IgD-negative memory B cell (primary cell): ENCODE results near the gene RIN3. TPM values are rescaled to one million over a fixed set of nuclear protein-coding genes. Genes with fewer than 3 reads are reported as not detected.
A peak's percentile ranks its signal among the peaks of the same experiment; 100 is the strongest.

ENCODE experiments used
- H3K27ac Mint-ChIP-seq, 3 donors: one replicate each; pipeline ENCODE4 v1.8.0; 2020 to 2022; ENCODE audit warnings: mild to moderate bottlenecking in 3 of 3, mixed read lengths in 3 of 3, moderate library complexity in 1 of 3
- H3K27me3 Mint-ChIP-seq: one replicate; pipeline ENCODE4 v1.8.0; 2021; ENCODE audit warnings: mixed read lengths
- H3K36me3 Mint-ChIP-seq: one replicate; pipeline ENCODE4 v1.8.0; 2020; ENCODE audit warnings: mild to moderate bottlenecking, mixed read lengths
- H3K4me1 Mint-ChIP-seq, 3 donors: one replicate each; pipeline ENCODE4 v1.8.0; 2020 to 2022; ENCODE audit warnings: mixed read lengths in 3 of 3, mild to moderate bottlenecking in 1 of 3
- H3K4me3 Mint-ChIP-seq, 4 donors: one replicate each; pipeline ENCODE4 v1.8.0; 2020 to 2022; ENCODE audit warnings: mild to moderate bottlenecking in 4 of 4, mixed read lengths in 4 of 4, moderate library complexity in 3 of 4
- H3K9me3 Mint-ChIP-seq, 3 donors: one replicate each; pipeline ENCODE4 v1.8.0; 2020 to 2021; ENCODE audit warnings: mixed read lengths in 3 of 3, mild to moderate bottlenecking in 1 of 3
- polyA plus RNA-seq: library from polyadenylated mRNA; unstranded; fragments of 300-500 nt; fragmentation: Illumina TruSeq; gene quantifications from one replicate; pipeline ENCODE4 v1.2.3, GENCODE V29; 2021

Gene RIN3
- polyA plus RNA-seq, 1 donor from 2014 or later, result 29.4 TPM

DNA sequence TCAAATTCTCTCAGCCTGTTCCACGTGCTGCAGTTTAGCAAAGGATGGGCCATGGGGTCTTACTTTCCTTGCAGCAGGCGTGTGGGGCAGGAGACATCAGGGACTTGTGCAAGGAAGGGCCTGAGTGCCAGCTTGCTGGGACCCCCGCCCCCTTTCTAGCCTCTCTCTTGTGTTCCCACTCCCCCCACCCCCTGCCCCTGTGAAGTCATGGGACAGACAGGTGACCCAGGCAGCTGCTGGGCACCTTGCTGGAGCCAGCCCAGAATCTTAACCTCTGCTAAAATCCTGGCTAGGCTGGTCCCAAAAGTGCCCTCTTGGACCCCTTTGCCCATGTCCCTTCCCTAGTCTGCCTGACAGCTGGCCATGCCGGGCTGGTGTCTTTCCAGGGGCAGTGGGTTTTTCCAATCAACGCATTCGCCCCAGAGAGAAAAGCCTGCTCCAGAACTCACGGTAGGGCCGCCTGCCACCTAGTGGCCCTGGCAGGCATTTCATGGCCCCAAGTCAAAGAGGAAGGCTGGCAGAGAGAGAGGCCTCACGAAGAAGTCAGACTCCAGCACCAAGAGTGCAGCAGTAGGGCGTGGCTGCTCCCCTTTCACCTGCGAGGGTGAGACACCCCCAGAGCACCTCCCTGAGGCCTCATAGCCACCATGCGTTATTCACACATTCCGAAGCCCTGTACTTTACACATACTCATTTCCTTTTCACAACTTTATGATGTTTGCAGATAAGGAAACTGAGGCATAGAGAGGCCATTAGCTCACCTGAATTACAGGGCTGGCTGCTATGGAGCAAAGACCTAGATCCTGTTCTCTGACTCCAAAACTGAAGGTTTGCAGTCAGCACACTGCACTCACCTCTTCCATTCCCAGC, 167.4 kb downstream of the RIN3 start:
- H3K27ac Mint-ChIP-seq, result peak overlapping the region; percentile 46 to 84 (median 57)
- H3K4me3 Mint-ChIP-seq, result peak overlapping the region in 2 of 4 donors; percentile 38 to 73
- H3K36me3 Mint-ChIP-seq, result peaks cover 10% of the 10 kb centered on the region
- peaks cover 19 to 24% (median 22%) of the 10 kb centered on the region in 3 donors for H3K4me1 Mint-ChIP-seq
- no peaks in the 10 kb centered on the region for H3K9me3 Mint-ChIP-seq
- H3K27me3 Mint-ChIP-seq, result no peaks in the 10 kb centered on the region

DNA sequence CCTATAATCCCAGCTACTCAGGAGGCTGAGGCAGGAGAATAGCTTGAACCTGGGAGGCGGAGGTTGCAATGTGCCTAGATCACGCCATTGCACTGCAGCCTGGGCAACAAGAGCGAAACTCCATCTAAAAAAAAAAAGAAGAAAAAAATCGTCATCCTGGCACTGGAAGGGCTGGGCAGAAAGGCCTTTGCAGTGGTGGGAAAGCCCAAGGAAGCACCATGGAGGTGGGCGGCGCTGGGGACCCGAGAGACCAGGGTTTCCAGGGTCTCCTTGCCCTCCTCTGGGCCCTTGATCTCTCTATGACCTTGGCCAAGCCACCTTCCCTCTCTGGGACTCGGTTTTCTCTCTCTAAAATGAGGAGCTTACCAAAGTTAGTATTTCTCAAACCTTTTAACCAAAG, 169.5 kb downstream of the RIN3 start:
- Mint-ChIP-seq H3K36me3 (peaks cover 8% of the 10 kb centered on the region), H3K4me3 (no peak overlapping the region), H3K9me3 (no peaks in the 10 kb centered on the region), H3K4me1 (peaks cover 6 to 8% (median 7%) of the 10 kb centered on the region in 3 donors), H3K27me3 (no peaks in the 10 kb centered on the region), H3K27ac (no peak overlapping the region)

DNA sequence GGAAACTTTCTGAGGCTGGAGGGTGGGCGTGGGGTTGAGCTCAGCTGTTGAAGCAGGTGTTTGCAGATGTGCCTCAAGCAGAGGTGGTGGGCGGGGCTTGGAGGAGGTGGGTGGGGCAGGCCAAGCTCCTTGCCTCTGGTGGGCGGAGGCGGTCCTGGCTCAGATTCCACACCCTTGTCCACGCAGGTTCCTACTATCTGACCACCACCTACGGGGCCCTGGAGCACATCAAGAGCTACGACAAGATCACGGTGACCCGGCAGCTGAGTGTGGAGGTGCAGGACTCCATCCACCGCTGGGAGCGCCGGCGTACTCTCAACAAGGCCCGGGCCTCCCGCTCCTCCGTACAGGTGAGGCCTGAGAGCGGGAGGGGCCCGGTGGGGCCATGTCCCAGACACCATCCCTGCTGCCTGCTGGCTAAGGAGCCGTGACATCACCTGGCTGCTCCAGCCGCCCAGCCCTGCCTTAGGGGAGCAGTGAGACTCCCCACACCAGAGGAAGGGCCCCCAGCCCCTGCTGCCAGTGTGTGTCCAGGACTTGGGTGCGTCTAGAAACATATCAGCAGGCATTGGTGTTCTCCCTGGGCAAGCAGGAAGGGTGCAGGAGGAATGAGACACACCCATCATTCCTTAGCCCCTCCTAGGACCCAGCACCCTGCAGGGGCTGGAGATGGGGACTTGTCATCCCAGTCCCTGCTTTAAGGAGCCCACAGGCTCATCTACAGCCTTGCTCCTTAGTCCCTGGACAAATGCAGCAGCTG, 171.4 kb downstream of the RIN3 start:
- H3K27ac Mint-ChIP-seq, result peak overlapping the region in 1 of 3 donors; percentile 81

GRCh38 chr14:92685784-92686355, 172.3 kb downstream of the RIN3 start:
- Mint-ChIP-seq H3K9me3 (no peaks in the 10 kb centered on the region), H3K36me3 (peaks cover 2% of the 10 kb centered on the region), H3K4me3 (no peak overlapping the region), H3K4me1 (peaks cover 6% of the 10 kb centered on the region in 3 donors), H3K27ac (peak overlapping the region in 1 of 3 donors; percentile 81), H3K27me3 (no peaks in the 10 kb centered on the region)

More for the DNA sequence above, 171.4 kb downstream of the RIN3 start:
- H3K27me3 Mint-ChIP-seq, result no peaks in the 10 kb centered on the region
- peaks cover 6 to 7% (median 6%) of the 10 kb centered on the region in 3 donors for H3K4me1 Mint-ChIP-seq
- peaks cover 4% of the 10 kb centered on the region for H3K36me3 Mint-ChIP-seq
- no peaks in the 10 kb centered on the region for H3K9me3 Mint-ChIP-seq
- H3K4me3 Mint-ChIP-seq, result no peak overlapping the region

GRCh38 chr14:92686411-92686899, 172.9 kb downstream of the RIN3 start:
- Mint-ChIP-seq H3K36me3 (peaks cover 2% of the 10 kb centered on the region), H3K27me3 (no peaks in the 10 kb centered on the region), H3K9me3 (no peaks in the 10 kb centered on the region), H3K4me1 (peaks cover 0 to under 1% (median under 1%) of the 10 kb centered on the region in 3 donors), H3K4me3 (no peak overlapping the region), H3K27ac (no peak overlapping the region)

- H3K36me3 Mint-ChIP-seq, result peaks cover 2% of the 10 kb centered on the region
- H3K4me1 Mint-ChIP-seq, result no peaks in the 10 kb centered on the region
- H3K4me3 Mint-ChIP-seq, result no peak overlapping the region
Observed at GRCh38 chr14:92686900-92687427, 173.4 kb downstream of the RIN3 start.

DNA sequence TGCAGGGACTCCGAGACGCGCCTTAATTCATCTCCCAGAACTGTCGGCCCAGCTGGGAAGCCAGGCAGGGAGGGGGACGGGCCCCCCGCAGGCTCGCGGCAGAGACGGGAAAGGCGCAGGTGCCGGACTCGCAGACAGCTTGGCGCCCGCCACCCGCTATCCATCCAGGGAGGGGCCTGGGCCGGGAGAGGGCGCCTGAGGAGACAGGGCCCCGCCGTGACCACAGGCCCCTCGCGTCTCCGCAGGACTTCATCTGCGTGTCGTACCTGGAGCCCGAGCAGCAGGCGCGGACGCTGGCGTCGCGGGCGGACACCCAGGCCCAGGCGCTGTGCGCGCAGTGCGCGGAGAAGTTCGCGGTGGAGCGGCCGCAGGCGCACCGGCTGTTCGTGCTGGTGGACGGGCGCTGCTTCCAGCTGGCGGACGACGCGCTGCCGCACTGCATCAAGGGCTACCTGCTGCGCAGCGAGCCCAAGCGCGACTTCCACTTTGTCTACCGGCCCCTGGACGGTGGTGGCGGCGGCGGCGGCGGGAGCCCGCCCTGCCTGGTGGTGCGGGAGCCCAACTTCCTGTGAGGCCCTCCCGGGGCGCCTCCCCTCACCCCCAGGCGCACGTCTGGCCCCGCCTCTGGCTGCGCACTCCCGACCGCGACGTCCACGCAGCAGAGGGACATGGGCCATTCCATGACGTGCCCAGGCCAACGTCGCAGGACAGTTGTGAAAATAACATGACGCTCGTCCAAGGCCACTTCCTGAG, 174.3 kb downstream of the RIN3 start:
- Mint-ChIP-seq H3K36me3 (peaks cover 2% of the 10 kb centered on the region), H3K27ac (no peak overlapping the region), H3K4me3 (no peak overlapping the region), H3K9me3 (no peaks in the 10 kb centered on the region), H3K4me1 (no peaks in the 10 kb centered on the region), H3K27me3 (no peaks in the 10 kb centered on the region)

More at GRCh38 chr14:92686900-92687427, 173.4 kb downstream of the RIN3 start:
- Mint-ChIP-seq H3K27ac (no peak overlapping the region), H3K27me3 (no peaks in the 10 kb centered on the region), H3K9me3 (no peaks in the 10 kb centered on the region)

GRCh38 chr14:92688434-92689375, 175.1 kb downstream of the RIN3 start:
- Mint-ChIP-seq H3K36me3 (peaks cover 2% of the 10 kb centered on the region), H3K4me3 (no peak overlapping the region), H3K4me1 (no peaks in the 10 kb centered on the region), H3K27ac (no peak overlapping the region), H3K27me3 (no peaks in the 10 kb centered on the region), H3K9me3 (no peaks in the 10 kb centered on the region)

DNA sequence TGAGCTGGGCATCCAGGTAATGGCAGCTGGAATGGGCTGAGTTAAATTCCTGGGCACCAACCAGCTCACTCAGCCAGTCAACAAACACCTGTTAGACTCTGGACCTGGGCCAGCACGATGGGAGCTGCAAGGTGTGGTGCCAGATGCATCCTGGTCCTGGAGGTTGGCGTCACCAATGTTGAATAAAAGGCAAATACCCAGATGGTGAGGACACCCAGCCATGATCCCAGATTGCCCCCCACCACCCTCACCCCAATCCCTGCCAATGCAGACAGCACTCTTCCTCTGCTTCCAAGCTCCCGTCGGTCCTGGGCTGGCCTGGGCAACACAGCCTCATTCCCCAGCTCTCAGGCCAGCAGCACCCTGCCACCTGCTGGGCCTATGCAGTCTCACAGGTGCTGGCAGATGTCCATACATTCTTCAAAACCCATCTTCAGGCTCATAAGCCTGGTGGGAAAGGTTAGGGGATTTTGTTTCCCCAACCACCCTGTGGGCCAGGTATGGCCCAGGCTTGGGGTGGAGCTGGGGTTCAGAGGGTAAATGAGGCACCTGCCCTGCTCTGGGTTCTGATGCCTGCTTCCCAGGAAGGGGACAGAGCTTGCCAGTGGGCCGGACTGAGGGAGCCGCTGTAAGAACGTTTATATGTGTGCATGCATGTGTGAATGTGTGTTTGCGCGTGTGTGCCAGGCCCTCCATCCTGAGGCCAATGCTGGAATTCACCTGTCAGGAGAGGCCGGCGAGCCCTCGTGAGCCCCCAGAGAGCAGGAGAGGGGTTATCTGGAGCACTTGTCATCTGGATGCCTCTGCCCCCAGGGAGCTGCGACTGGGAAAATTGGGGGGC, 176.8 kb downstream of the RIN3 start:
- peaks cover 2% of the 10 kb centered on the region for H3K36me3 Mint-ChIP-seq
- H3K9me3 Mint-ChIP-seq, result no peaks in the 10 kb centered on the region
- H3K4me1 Mint-ChIP-seq, result peaks cover 0 to 5% (median 4%) of the 10 kb centered on the region in 3 donors
- H3K27ac Mint-ChIP-seq, result peak overlapping the region in 1 of 3 donors; percentile 39
- H3K27me3 Mint-ChIP-seq, result no peaks in the 10 kb centered on the region
- H3K4me3 Mint-ChIP-seq, result no peak overlapping the region

DNA sequence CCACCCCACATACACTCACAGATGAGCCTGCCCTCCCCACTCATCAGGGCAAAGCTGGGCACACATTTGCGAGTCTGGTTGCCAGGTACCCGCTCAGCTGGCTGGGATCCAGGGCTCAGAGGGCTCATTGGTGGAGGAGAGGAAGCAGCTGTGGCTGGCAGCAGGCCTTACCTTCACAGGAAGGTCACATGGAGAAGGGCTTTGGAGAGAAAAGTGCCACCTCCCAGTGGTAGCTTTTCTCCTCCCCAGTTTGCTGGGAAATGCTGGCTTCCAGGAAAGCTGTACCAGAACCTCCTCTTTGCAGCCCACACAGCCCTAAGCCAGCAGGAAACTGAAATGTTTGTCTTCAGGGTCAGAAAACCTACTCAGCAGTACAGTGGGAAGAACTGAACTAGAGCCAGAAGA, 179.2 kb downstream of the RIN3 start:
- Mint-ChIP-seq H3K27ac (no peak overlapping the region), H3K9me3 (no peaks in the 10 kb centered on the region), H3K27me3 (no peaks in the 10 kb centered on the region), H3K4me3 (no peak overlapping the region), H3K4me1 (peaks cover 13 to 20% (median 15%) of the 10 kb centered on the region in 3 donors), H3K36me3 (peaks cover 2% of the 10 kb centered on the region)

- H3K36me3 Mint-ChIP-seq, result peaks cover 2% of the 10 kb centered on the region
- peaks cover 18 to 31% (median 23%) of the 10 kb centered on the region in 3 donors for H3K4me1 Mint-ChIP-seq
- no peak overlapping the region for H3K4me3 Mint-ChIP-seq
Observed at GRCh38 chr14:92693998-92694795, 180.6 kb downstream of the RIN3 start.

DNA sequence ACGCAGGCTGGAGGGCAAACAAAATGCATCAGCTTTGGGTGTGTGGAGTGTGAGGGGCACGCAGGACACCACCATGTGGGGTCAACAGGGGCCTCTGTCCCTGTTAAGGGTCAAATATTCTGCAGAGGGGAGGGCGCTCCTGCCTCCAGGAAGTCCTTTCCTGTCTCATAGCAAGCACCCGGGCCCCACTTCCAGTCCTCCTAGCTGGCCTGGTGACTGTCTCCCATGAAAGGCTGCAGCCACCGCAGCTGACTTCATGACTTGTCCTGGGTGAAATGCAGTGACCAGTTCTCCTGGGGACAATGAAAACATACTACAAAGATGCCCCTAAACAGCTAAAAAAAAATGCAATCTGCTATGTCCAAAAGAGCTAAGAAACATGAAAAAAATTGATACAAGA, 181.2 kb downstream of the RIN3 start:
- Mint-ChIP-seq H3K4me3 (peak overlapping the region in 1 of 4 donors; percentile 79), H3K27me3 (no peaks in the 10 kb centered on the region), H3K9me3 (no peaks in the 10 kb centered on the region), H3K4me1 (peaks cover 22 to 35% (median 27%) of the 10 kb centered on the region in 3 donors), H3K27ac (peak overlapping the region in 1 of 3 donors; percentile 76), H3K36me3 (peaks cover 2% of the 10 kb centered on the region)

More at GRCh38 chr14:92693998-92694795, 180.6 kb downstream of the RIN3 start:
- Mint-ChIP-seq H3K27ac (no peak overlapping the region), H3K9me3 (no peaks in the 10 kb centered on the region), H3K27me3 (no peaks in the 10 kb centered on the region)
